ENCODE data around the gene FAM163A.
"Not testable (repeated sequence)": the region's sequence is repeated elsewhere in the genome, so short reads cannot be mapped to it uniquely, and the experiment has no call there.

Gene FAM163A

GRCh38 chr1:179820226-179820970, 77.3 kb downstream of the FAM163A start:
- Mint-ChIP-seq H3K27me3 (peaks cover 25 to 28% of the 10 kb centered on the region in 2 donors), H3K36me3 (no peaks in the 10 kb centered on the region), H3K9me3 (no peaks in the 10 kb centered on the region), H3K27ac (no peak overlapping the region), H3K4me1 (peaks cover 2 to 7% of the 10 kb centered on the region in 2 donors), H3K4me3 (no peak overlapping the region)
- ATAC-seq (replicated peaks) (no peak), DNase-seq (no peak)

DNA sequence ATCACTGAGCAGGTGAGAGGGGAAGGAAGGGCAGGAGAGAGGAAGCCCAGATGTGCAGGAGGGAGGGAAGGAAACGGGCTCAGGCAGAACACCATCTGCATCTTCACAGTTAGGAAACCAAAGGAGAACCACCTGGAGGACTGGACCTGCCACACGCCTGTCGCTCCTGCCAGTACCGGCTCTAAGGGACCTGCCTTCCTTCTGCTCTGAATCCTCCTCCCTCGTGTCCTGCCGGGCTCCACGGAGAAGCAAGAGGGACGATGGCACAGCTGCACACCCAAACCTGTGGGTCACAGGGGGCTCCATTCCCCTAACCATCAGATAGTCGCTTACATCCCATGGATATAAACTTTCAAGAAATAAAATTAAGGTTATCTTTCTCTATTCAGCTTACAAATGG, 78.4 kb downstream of the FAM163A start:
- Mint-ChIP-seq H3K4me3 (no peak overlapping the region), H3K36me3 (no peaks in the 10 kb centered on the region), H3K4me1 (no peaks in the 10 kb centered on the region), H3K27ac (no peak overlapping the region), H3K9me3 (no peaks in the 10 kb centered on the region), H3K27me3 (peaks cover 15 to 23% of the 10 kb centered on the region in 2 donors)
- no peak for ATAC-seq (replicated peaks)
- DNase-seq: no peak

DNA sequence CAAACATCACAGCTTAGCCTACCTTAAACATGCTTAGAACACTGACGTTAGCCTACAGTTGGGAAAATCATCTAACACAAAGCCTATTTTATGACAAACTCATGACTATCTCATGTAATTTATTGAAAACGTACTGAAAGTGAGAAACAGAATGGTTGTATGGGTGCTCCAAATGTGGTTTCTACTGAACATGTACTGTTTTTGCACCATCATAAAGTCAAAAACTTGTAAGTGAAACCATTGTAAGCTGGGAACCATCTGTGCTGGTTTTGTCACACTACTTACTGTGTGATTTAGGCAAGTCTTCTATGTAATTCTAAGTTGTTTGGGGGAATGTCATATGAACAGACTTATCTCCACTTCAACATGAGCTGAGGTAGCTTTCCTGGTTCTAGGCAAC, 79.0 kb downstream of the FAM163A start:
- Mint-ChIP-seq H3K27me3 (peaks cover 10 to 27% of the 10 kb centered on the region in 2 donors), H3K4me3 (no peak overlapping the region), H3K9me3 (no peaks in the 10 kb centered on the region), H3K4me1 (no peaks in the 10 kb centered on the region), H3K36me3 (no peaks in the 10 kb centered on the region), H3K27ac (no peak overlapping the region)
- DNase-seq: no peak
- no peak for ATAC-seq (replicated peaks)

DNA sequence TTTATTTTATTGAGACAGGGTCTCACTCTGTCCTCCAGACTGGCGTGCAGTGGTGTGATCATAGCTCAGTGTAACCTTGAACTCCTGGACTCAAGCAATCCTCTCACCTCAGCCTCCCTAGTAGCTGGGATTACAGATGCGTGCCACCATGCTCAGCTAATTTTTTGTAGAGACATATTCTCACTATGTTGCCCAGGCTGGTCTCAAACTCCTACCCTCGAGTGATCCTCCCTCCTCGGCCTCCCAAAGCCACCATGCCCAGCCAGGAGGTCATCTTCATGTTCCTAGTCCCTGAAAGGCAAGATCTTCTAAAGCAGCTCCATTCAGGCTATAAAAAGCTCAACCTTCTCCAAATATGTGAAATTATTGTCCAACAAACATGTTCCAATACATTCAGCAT, 80.6 kb downstream of the FAM163A start:
- no peak for DNase-seq
- no peak for ATAC-seq (replicated peaks)

DNA sequence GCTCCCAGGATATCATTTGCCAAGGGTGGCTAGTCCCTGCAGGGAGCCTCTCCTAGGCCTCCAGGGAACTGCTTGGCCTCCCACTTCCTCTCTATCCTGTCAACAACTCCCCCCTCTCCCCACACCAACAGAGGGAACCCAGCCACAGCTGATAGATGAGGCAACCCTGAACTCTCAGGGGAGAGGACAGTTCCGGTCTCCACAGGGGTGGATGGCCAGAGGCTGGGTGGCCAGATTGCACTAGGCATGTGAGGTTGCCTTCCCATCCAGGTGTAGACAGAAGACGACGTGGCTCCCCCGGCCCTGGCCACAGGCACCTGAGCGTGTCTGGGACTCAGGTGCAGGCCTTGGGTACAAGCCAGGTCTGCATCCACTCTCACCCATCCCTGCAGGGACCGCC, 81.2 kb downstream of the FAM163A start:
- Mint-ChIP-seq H3K27me3 (peaks cover 0 to 23% of the 10 kb centered on the region in 2 donors), H3K27ac (no peak overlapping the region), H3K4me1 (no peaks in the 10 kb centered on the region), H3K36me3 (no peaks in the 10 kb centered on the region), H3K4me3 (no peak overlapping the region), H3K9me3 (no peaks in the 10 kb centered on the region)
- DNase-seq (no peak), ATAC-seq (replicated peaks) (no peak)

More for the DNA sequence above, 80.6 kb downstream of the FAM163A start:
- Mint-ChIP-seq H3K27me3 (peaks cover 0 to 25% of the 10 kb centered on the region in 2 donors), H3K27ac (no peak overlapping the region), H3K4me3 (no peak overlapping the region), H3K36me3 (no peaks in the 10 kb centered on the region), H3K9me3 (no peaks in the 10 kb centered on the region), H3K4me1 (no peaks in the 10 kb centered on the region)

DNA sequence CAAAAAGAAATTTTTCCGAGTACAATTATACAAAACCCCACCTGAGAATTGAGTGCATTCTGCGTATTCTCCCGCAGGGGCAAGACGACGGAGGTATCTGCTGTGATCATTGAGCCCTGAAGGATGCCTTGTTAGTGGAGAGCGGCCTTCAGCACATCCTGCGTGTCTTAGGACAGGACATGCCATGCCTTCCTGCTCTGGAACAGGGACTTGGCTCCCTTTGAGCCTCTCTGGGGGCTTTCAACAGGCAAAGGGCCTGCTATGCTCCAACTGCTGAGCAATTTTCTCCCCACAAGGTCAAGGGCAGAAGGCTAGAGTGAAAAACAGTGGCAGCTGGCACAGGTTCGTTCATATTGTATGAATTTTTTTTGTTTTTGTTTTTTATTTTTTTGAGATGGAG, 82.1 kb downstream of the FAM163A start:
- ATAC-seq (replicated peaks) (no peak), DNase-seq (no peak)
- Mint-ChIP-seq H3K4me1 (no peaks in the 10 kb centered on the region), H3K9me3 (no peaks in the 10 kb centered on the region), H3K36me3 (no peaks in the 10 kb centered on the region), H3K27me3 (peaks cover 0 to 23% of the 10 kb centered on the region in 2 donors), H3K27ac (no peak overlapping the region), H3K4me3 (no peak overlapping the region)

- ATAC-seq (replicated peaks) (no peak), DNase-seq (no peak)
- Mint-ChIP-seq H3K4me1 (no peaks in the 10 kb centered on the region), H3K9me3 (no peaks in the 10 kb centered on the region), H3K27ac (no peak overlapping the region), H3K4me3 (no peak overlapping the region), H3K36me3 (no peaks in the 10 kb centered on the region), H3K27me3 (peaks cover 0 to 23% of the 10 kb centered on the region in 2 donors)
These were observed 82.8 kb downstream of the FAM163A start for GRCh38 chr1:179825798-179826460.

GRCh38 chr1:179826626-179827280, 83.7 kb downstream of the FAM163A start:
- no peak for ATAC-seq (replicated peaks)
- Mint-ChIP-seq H3K36me3 (no peaks in the 10 kb centered on the region), H3K27ac (no peak overlapping the region), H3K9me3 (no peaks in the 10 kb centered on the region), H3K4me3 (no peak overlapping the region), H3K4me1 (peaks cover 0 to 6% of the 10 kb centered on the region in 2 donors), H3K27me3 (peaks cover 0 to 23% of the 10 kb centered on the region in 2 donors)
- DNase-seq: no peak

GRCh38 chr1:179828554-179829110, 85.5 kb downstream of the FAM163A start:
- DNase-seq (no peak), ATAC-seq (replicated peaks) (no peak)
- H3K27ac Mint-ChIP-seq: no peak overlapping the region
- peaks cover 0 to 23% of the 10 kb centered on the region in 2 donors for H3K27me3 Mint-ChIP-seq
- H3K4me1 Mint-ChIP-seq: peaks cover 0 to 10% of the 10 kb centered on the region in 2 donors
- no peaks in the 10 kb centered on the region for H3K9me3 Mint-ChIP-seq
- H3K4me3 Mint-ChIP-seq: no peak overlapping the region
- H3K36me3 Mint-ChIP-seq: no peaks in the 10 kb centered on the region

- H3K9me3 Mint-ChIP-seq: no peaks in the 10 kb centered on the region
- H3K27ac Mint-ChIP-seq: no peak overlapping the region
- H3K4me1 Mint-ChIP-seq: peaks cover 0 to 10% of the 10 kb centered on the region in 2 donors
- no peak overlapping the region for H3K4me3 Mint-ChIP-seq
- DNase-seq (no peak), ATAC-seq (replicated peaks) (no peak)
- H3K27me3 Mint-ChIP-seq: peaks cover 0 to 11% of the 10 kb centered on the region in 2 donors
- peaks cover 6% of the 10 kb centered on the region in 2 donors for H3K36me3 Mint-ChIP-seq
These were observed 88.1 kb downstream of the FAM163A start for GRCh38 chr1:179831225-179831624.

- no peak overlapping the region for H3K4me3 Mint-ChIP-seq
- ATAC-seq (replicated peaks) (no peak), DNase-seq (no peak)
- H3K36me3 Mint-ChIP-seq: peaks cover 6 to 7% of the 10 kb centered on the region in 2 donors
- no peak overlapping the region for H3K27ac Mint-ChIP-seq
- peaks cover 0 to 10% of the 10 kb centered on the region in 2 donors for H3K4me1 Mint-ChIP-seq
- H3K9me3 Mint-ChIP-seq: no peaks in the 10 kb centered on the region
- peaks cover 0 to 5% of the 10 kb centered on the region in 2 donors for H3K27me3 Mint-ChIP-seq
These were observed 89.0 kb downstream of the FAM163A start for GRCh38 chr1:179831852-179832699.

DNA sequence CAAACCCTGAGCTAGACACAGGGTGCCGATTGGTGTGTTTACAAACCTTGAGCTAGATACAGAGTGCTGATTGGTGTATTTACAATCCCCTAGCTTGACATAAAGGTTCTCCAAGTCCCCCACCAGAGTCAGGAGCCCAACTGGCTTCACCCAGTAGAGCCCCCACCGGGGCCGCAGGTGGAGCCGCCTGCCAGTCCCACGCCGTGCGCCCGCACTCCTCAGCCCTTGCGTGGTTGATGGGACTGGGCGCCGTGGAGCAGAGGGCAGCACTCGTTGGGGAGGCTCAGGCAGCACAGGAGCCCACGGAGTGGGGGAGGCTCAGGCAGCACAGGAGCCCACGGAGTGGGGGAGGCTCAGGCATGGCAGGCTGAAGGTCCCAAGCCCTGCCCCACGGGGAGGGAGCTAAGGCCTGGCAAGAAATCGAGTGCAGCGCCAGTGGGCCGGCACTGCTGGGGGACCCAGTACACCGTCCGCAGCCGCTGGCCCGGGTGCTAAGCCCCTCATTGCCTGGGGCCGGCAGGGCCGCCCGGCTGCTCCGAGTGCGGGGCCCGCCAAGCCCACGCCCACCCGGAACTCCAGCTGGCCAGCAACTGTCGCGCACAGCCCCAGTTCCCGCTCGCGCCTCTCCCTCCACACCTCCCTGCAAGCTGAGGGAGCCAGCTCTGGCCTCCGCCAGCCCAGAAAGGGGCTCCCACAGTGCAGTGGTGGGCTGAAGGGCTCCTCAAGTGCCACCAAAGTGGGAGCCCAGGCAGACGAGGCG, 93.8 kb downstream of the FAM163A start:
- H3K9me3 Mint-ChIP-seq; H3K27ac Mint-ChIP-seq; H3K4me3 Mint-ChIP-seq; DNase-seq; ATAC-seq (replicated peaks); H3K4me1 Mint-ChIP-seq; H3K27me3 Mint-ChIP-seq: not testable (repeated sequence)
- H3K36me3 Mint-ChIP-seq: peaks cover 14 to 16% of the 10 kb centered on the region in 2 donors

DNA sequence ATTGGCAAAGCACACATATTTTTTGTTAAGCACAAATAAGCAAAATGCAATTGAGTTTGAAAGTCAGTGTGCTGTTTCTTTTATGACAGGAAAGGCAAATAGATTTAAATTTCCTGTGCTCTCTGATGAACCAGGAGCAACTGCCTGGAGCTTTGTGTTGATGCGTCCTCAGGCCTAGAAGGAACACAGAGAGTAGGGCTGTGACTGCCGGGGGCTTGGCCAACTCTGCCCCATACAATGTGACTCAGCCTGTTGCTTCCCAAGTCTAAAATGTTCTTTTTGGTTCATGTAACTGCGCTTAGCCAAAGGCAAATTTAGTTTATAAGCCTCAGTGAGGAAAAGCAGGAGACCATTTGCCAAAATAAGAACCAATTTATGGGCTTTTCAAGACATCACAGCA, 97.0 kb downstream of the FAM163A start:
- ATAC-seq (replicated peaks) (no peak), DNase-seq (no peak)
- H3K36me3 Mint-ChIP-seq: peaks cover 22 to 23% of the 10 kb centered on the region in 2 donors
- H3K4me3 Mint-ChIP-seq: no peak overlapping the region
- H3K27ac Mint-ChIP-seq: no peak overlapping the region
- no peaks in the 10 kb centered on the region for H3K27me3 Mint-ChIP-seq
- H3K4me1 Mint-ChIP-seq: peaks cover 0 to 3% of the 10 kb centered on the region in 2 donors
- H3K9me3 Mint-ChIP-seq: no peaks in the 10 kb centered on the region

Measured in stimulated activated naive B cell treated with anti-CD40 and anti-IgM and Interleukin-4, amounts not matched to agents 10 μg/mL and 1 μg/mL and 100 μg/mL, for 72 hours (primary cell).